ENCODE data around the gene FEN1.

Gene FEN1

DNA sequence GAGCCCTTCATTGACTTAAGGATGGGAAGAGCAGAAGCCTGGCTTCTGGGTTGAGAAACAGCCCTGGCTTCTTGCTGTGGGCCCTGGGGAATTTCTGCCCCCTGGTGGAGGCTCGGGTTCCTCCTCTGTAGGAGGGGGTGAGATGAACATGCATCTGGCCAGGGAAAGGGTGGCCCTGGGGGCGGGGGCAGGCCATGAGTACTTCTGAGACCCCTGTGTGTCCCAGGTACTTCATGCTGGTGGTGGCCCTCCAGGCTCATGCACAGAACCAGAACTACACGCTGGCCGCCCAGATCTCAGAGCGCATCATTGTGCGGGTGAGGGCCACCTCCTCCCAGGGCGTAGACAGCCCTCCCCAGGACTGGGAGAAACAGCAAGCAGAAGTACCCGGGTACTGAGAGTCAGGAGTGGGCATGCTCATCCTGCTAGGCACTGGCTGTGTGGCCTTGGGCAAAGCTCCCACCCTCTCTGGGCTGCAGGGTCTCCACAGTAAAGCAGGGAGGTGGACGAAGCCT is 16.1 kb upstream of the FEN1 start:
- no peak for DNase-seq

DNA sequence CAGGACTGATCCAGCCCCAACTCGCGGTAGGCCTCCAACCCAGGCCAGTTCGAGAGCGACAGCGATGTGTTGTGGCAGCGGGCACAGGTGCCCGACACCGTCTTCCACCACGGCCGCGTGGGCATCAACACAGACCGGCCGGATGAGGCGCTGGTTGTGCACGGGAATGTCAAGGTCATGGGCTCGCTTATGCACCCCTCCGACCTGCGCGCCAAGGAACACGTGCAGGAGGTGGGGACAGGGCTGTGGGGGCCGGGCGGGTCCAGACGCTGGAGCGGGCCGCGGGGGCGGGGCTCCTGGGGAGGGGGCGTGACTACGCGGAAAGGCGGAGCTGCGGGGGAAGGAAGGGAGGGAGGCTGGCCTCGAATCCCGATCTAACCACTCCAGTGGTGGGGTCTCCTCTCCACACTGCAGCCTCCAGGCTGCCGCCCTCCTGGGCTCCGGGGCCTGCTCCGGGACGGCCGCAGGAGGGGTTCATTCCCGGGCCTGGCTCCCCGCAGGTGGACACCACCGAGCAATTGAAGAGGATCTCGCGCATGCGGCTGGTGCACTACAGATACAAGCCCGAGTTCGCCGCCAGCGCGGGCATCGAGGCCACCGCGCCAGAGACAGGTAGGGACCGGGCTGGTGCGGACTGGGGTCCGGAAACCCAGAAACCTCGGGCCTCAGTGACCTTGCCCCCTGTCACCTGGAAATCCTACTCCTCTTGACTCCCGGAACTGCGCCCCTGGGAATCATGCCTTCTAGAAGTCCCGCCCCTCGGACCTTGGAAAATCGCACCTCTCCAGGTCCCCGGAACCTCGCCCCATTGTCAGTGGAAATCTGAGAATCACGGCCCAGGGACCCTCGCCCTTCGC is 15.2 kb upstream of the FEN1 start:
- no peak for DNase-seq

DNA sequence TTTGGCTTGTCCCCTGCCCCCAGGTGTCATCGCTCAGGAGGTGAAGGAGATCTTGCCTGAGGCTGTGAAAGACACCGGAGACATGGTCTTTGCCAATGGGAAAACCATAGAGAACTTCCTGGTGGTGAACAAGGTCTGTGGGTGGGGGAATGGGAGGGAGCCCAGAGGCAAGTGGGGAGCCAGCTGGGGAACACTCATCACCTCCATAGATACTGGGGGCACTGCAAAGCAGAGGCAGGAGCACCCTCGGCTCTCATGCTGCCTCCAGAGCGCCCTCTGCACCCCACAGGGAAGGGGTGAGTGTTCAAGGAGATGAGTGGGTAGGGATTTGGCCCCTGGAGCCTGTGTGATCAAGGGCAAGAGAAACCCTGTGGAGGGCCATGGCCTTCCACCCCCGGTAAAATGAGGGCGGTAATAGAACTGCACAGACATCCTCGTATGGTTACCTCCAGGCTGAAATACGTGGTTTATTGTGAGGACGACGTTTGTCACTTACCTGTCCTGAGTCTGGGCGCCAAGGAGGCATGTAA is 14.3 kb upstream of the FEN1 start:
- DNase-seq = no peak

DNA sequence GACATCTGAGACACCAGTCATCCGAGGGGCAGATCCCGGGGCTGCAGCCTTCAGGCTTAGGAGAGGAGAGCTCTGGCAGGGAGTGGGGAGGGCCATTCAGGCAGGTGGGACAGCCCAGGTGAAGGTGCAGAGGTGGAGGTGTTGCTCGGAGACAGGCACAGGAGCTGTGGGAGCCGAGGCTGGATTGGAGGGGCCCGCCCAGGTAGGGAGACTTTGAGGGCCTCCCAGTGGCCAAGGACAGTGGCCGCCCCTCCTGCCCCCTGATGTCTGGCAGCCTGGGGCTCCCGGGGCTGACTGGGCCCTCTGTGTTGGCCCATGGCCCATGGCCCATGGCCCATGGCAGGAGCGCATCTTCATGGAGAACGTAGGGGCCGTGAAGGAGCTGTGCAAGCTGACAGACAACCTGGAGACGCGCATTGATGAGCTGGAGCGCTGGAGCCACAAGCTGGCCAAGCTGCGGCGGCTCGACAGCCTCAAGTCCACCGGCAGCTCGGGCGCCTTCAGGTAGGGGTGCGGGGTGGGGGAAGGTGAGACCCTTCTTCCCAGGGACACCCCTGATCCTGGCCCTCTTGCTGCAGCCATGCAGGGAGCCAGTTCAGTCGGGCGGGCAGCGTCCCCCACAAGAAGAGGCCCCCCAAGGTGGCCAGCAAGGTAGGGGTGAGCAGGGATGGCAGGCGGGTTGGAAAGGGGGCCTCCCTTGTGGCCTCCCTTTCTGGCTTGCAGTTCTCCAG is 13.6 kb upstream of the FEN1 start:
- no peak for DNase-seq

DNA sequence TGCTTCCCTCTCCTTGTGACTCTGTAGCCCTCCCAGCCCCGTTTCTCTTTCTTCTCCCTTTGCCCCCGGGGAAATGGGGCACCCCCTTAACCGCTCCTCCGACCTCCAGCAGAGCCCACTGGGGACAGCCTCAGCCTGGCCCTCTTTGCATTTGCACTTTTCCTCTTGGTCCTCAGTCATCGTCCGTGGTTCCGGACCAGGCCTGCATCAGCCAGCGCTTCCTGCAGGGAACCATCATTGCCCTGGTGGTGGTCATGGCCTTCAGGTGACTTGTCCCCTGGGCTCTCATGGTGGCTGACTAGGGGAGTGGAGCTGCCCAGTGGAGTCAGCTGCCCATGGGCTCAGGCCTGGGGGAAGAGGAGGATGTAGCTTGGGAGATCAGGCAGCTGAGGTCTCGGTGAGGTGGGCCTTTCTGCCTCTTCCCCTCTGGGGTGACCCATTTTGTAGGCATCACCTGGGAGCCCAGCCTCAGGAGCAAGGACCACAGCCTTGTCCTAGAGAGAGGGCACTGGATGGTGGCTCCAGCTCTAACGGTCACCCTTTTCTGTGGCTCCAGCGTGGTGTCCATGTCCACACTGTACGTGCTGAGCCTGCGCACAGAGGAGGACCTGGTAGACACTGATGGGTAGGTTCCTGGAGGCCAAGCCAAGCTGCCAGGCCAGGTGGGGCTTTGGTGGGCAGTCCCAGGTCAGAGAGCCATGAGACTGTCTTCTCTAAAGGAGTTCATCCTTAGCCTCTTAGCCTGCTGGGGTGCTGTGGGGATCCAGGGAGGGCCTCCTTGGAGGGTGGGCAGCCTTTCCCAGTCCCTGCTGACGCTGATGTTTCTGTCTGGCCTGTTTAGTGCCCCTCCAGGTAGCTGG is 12.8 kb upstream of the FEN1 start:
- DNase-seq = no peak

DNA sequence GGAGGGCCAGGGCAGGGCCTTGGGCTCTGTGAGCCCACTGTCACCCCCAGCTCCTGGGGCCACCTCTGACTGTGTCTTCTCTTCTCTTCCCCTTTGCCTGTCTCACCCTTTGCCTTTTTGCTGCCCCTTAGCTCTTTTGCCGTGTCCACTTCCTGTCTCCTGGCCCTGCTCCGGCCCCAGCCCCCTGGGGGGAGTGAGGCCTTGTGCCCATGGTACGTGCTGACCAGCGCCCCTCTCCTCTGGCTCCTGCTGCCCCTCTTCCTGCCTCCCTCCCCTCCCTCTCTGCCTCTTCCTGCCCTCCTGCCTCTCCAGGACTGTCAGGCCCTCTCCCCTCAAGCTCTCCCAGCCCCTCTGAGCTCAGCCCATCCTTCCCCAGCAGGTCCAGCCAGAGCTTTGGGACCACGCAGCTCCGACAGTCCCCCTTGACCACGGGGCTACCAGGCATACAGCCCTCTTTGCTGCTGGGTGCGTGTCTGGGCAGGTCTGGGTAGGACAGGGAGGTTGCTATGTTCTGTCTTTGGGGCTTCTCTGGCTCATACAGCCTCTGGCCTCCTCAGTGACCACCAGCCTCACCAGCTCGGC is 12.0 kb upstream of the FEN1 start:
- DNase-seq = no peak

DNA sequence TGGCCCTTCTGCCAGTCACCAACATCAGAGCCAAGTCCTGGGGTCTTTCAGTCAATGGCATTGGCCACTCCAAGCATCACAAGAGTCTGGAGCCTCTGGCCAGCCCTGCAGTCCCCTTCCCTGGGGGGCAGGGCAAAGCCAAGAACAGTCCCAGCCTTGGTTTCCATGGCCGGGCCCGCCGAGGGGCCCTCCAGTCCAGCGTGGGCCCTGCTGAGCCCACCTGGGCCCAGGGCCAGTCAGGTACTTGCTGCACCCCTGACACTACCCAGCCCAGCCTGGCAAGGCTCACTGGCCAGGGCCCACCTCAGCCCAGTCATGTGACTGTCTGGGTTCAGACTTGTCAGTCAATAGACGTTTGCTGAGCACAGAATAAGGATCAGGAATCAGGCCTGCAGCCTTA is 11.1 kb upstream of the FEN1 start:
- DNase-seq = no peak

DNA sequence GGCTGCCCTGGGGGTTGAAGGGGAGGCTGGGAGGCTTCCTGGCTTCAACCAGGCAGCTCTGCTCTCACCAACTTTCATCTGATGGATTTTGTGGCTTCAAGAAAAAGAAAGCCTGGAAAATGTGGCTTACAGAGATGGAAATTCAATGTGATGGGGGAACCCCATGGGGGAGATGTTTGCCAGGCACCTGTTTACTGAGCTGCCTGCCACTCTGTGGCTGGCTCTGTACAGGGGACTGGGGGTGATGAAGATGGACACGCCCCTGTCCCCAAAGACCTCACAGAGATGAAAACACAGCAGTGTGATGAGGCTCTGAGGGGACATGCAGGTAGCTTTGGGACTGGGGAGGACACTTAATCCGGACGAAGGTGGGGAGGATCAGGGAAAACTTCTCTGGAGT is 10.4 kb upstream of the FEN1 start:
- DNase-seq = no peak

DNA sequence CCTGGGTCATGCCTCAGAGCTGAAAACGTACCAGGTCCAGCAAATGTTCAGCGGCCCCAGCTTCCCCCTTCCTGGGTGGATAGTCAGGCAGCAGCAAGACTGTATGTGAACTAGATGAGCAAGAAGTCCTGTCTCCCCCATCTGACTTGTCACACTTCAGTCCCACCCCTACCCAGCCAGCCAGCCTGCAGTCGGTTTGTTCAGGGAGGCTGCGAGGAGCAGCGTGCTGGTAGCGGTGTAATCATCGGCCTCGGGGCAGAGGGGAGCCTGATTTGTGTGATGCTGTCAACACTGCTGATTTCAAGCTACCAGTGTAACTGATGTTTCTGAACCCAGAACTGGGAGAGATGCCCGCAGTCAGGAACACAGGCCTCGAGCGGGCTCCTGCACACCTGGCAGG is 9.9 kb upstream of the FEN1 start:
- DNase-seq = no peak

DNA sequence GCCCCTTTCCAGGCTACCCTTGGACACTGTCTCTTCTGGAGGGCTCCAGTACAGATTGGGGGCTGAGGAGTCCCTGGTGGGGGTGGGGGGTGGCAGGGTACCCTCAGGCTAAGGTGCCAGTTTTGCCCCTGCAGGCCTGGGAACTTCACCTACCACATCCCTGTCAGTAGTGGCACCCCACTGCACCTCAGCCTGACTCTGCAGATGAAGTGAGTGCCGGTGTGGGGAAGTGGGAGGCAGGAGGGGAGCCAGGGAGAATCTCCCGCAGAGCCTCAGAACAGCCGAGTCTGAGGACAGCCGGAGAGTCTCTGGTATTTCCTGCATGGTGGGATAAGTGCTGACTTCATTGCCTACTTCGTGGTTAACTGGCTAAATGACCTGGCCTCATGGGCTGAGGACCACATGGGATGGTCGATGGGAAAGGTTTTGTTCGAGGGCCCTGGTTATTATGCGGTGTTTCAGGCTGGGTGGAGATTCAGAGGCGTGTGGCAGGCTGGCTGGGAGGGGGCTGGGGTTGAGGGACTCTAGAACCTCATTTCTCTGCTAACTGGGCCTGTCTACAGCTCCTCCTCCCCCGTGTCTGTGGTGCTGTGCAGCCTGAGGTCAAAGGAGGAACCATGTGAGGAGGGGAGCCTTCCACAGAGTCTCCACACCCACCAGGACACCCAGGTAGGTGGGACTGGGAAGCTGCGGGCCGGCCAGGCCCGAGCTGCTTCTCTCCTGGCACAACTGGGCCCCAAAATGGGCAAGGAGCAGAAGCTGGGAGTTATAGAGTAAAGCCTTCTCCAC is 8.8 kb upstream of the FEN1 start:
- no peak for DNase-seq

DNA sequence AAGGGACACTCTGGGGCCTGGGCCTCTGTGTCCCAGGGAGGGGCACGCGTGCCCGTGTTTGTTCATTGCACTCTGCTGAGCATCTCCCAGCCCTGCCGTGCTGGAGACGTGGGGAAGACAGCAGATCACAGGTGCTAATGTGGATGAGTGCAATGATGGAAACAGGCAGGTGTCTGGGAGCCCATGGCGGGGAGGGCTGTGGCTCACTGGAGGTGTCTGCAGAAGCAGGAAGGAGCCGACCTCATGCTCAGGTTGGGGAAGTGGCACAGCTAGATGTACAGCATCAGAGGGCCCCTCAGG is 8.3 kb upstream of the FEN1 start:
- DNase-seq = no peak

DNA sequence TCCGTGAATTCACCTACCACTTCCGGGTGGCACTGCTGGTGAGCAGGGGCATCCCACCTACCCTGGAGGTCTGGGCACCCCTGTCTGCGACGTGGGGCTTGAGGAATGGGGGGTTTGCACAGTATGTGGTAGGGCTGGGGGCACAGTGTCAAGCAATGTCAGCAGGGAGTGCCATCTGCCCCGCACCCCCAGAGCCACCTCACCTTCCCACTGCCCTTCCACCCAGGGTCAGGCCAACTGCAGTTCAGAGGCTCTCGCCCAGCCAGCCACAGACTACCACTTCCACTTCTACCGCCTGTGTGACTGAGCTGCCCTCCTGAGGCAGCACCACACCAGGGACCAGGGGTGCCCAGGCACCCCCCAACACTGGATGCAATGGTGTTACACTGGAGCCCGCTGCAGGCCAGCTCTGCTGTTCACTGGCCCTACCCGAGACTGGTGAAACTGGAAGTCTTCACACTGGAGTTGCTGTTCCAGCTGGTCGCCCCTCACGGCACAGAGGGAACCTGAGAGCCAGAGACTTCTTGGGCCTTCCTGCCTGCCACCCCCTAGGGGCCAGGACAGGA is 6.8 kb upstream of the FEN1 start:
- DNase-seq = no peak

DNA sequence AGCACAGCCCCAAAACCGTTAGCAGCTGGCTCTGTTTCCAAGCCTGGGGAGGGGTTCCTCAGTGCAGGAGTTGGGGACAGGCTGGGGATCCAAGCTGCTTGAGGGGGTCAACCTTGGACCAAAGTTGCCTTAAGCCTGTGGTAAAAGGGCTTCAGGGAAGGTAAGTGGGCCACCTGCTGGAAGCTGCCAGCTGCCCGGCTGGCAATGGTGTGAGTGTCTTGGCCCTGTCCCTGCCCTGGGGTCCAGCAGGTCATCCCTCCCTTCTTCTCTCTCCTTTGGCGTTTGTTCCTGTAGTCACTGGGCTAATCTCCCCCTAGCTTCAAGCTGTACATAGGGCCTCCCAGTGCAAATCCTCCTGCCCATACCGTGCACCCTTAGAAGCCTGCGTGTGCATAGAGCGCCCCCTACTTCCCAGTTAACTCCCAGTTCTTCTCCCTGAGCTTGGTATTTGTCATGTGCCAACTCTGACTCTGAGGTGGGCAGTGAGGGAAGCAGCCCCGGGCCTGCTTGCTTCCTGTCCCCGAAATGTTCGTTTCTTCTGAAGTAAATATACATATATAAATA is 4.7 kb upstream of the FEN1 start:
- peak; percentile 38 for DNase-seq

DNA sequence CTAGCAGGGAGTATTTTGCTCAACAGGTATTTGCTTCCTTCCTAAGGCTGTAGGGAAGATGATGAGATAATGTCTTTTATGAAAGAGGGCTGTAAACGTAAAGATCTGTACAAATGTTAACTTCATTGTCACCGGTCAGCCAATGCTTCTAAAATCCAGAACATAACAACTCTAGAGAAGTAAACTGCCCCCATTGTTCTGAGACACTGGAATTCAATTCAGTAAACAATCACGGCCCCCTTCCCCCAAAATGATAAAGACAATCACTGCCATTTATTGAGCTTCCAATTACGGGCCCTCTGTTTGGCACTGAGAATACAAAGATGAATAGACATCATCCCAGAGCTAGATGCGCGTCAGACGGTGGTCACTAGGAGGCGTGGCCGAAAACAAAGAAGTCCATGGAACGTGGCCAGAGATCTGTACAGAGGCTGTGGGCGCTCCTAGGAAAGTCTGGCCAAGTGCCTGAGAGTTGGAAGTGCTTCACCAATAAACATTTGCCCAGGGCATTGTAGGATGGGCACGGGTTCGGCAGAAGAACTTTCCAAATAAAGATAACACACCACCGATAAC is 888 bp upstream of the FEN1 start:
- no peak for DNase-seq

DNA sequence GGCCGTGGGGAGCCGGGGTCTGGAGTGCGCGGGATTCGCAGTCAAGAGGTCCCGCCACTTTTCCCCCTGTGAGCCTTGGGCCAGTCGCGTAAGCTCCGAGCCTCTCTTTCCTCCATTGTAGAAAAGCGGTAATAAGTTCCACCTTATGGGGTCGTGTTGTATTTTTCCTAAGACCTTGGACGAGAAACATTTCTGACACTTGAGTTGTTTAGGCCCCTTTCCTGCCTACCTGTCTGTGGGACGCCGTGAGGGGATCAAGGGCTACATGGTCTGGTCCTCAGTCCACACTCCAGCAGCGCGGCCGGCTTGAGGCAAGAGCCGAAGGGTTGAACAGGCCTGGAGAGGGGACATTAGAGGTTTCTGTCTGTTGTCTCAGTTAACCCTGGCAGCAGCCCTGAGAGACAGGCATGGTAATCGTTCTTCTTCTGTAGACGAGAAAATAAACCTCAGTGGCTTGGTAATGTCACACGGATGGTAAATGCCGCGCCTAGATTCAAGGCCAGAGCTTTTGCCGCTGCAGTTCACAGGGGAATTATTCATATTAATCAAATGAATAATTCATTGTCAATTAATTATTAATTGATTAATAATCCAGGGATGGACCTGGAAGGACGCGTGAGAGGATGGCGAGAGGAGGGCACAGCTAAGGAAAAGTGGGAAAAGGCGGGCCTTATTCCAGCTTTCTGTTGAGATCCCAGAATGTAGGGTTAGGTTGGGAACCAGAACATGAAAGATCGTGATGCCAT is 545 bp downstream of the FEN1 start:
- DNase-seq = no peak

DNA sequence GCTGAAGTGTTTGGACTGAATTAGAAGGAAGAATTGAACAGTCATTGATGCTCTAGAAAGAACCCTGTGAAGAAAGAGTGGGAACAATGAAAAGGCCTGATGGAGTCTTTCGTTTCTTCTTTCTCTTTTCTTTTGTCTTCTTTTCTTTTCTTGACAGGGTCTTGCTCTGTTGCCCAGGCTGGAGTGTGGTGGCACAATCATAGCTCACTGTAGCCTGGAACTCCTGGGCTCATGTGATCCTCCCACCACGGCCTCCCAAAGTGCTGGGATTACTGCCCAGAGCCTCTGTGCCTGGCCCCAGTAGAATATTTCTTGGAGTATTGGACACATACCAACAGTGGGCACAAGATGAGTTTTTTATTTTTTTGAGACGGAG is 1.1 kb downstream of the FEN1 start:
- no peak for DNase-seq

DNA sequence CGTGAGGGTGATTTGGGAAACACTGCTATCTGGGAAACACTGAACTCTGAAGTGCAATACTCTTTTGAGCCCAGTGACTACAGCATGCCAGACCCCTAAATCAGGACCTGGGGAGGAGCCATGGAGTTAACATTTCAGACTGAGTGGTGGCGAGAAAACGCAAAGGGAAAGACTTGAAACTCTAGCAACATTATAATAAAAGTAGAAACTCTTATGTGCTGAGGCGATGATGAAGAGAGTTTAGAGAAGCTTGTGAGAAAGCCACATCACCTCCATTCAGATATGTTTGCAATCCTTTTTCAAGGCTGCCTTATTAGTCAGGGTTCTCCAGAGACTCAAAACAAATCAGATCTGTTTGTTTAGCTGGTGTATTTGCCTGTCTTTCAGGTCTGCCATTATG is 1.9 kb downstream of the FEN1 start:
- no peak for DNase-seq

DNA sequence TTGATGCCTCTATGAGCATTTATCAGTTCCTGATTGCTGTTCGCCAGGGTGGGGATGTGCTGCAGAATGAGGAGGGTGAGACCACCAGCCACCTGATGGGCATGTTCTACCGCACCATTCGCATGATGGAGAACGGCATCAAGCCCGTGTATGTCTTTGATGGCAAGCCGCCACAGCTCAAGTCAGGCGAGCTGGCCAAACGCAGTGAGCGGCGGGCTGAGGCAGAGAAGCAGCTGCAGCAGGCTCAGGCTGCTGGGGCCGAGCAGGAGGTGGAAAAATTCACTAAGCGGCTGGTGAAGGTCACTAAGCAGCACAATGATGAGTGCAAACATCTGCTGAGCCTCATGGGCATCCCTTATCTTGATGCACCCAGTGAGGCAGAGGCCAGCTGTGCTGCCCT is 2.7 kb downstream of the FEN1 start:
- DNase-seq = no peak

DNA sequence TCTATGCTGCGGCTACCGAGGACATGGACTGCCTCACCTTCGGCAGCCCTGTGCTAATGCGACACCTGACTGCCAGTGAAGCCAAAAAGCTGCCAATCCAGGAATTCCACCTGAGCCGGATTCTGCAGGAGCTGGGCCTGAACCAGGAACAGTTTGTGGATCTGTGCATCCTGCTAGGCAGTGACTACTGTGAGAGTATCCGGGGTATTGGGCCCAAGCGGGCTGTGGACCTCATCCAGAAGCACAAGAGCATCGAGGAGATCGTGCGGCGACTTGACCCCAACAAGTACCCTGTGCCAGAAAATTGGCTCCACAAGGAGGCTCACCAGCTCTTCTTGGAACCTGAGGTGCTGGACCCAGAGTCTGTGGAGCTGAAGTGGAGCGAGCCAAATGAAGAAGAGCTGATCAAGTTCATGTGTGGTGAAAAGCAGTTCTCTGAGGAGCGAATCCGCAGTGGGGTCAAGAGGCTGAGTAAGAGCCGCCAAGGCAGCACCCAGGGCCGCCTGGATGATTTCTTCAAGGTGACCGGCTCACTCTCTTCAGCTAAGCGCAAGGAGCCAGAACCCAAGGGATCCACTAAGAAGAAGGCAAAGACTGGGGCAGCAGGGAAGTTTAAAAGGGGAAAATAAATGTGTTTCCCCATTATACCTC is 3.3 kb downstream of the FEN1 start:
- DNase-seq = no peak

Measured in NCI-H1694 (cell line).